NCI-H2196 treated with DMSO at 0.1 percent for 48 hours (cell line): ENCODE results near the gene ATF6.
"Not testable (repeated sequence)": the region's sequence is repeated elsewhere in the genome, so short reads cannot be mapped to it uniquely, and the experiment has no call there.

Experiments used
- DNase-seq: peaks from one replicate; lab custom pipeline; 2025; ENCODE audit not compliant: unreplicated experiment; lab: John Stamatoyannopoulos, UW

ATF6 gene, protein sequence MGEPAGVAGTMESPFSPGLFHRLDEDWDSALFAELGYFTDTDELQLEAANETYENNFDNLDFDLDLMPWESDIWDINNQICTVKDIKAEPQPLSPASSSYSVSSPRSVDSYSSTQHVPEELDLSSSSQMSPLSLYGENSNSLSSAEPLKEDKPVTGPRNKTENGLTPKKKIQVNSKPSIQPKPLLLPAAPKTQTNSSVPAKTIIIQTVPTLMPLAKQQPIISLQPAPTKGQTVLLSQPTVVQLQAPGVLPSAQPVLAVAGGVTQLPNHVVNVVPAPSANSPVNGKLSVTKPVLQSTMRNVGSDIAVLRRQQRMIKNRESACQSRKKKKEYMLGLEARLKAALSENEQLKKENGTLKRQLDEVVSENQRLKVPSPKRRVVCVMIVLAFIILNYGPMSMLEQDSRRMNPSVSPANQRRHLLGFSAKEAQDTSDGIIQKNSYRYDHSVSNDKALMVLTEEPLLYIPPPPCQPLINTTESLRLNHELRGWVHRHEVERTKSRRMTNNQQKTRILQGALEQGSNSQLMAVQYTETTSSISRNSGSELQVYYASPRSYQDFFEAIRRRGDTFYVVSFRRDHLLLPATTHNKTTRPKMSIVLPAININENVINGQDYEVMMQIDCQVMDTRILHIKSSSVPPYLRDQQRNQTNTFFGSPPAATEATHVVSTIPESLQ

DNA sequence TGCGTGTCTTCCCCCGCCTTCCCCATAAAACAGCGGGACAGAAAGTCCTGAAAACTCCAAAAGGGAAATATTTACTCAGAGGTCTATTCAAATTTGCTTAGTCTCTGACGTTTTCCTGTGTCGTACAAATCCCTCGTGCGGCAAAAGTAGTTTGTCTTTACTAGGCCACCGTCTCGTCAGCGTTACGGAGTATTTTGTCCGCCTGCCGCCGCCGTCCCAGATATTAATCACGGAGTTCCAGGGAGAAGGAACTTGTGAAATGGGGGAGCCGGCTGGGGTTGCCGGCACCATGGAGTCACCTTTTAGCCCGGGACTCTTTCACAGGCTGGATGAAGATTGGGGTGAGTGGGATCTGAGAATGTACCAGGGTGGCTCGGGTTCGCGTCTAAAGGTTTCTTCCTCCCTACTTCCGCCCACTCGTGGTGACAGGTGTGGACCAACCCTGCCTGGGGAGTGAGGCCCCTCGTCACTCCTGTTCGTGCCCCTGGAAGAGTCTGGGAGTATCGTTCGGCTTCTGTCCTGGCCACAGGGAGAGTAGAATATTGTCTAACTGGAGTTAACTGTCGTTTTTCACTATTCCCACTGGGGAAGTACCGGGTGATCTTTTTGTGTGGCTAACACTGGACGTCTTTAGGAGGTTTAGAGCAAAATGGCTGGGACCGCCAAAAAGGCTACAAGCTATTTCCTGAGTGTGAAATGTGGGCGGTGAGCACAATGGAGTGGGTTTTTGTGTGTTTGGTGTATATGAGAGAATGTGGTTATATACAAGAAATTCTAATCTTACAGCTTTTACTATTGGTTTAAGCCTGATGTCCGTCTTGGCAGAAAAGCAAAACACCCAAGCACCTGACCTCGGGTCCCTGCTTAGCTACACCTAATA, at the start of gene ATF6:
Gene ATF6, plus strand, starts transcription at position 219 of the 880 bp plus-strand sequence. Its CDS starts 41 bp downstream, at position 260.
- DNase-seq: peak; percentile 72

DNA sequence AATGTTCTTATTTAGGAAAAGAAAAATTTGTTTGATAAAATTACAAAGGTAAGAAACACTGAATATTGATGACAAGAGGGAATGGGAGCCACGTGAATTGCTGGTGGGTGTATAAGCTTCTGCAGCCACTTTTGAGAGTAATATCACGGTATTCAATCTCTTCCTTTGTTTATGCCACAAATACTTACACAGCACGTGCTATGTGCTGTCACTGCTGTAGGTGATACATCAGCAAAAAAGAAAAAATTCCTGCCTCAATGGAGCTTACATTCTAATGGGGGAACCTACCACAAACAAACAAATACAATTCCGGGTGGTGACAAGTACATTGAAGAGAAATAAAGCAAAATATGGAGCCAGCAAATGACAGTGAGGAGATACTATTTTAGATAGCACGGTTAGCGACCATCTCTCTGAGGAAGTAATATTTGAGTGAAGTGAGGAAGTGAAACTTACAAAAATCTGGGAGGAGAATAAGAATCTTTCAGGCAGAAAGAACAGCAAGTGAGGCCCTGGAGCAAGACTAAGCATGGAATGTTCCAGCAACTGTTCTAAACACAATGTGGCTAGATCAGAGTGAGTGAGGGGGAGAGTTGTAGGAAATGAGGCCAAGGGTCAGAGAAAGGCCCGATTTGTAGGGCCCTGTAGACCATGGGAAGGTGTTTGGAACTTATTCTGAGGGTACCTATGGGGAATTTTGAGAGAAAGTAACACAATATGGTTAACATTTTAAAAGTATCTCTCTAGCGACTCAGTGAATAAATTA, 47.4 kb upstream of the ATF6 start:
- no peak for DNase-seq

DNA sequence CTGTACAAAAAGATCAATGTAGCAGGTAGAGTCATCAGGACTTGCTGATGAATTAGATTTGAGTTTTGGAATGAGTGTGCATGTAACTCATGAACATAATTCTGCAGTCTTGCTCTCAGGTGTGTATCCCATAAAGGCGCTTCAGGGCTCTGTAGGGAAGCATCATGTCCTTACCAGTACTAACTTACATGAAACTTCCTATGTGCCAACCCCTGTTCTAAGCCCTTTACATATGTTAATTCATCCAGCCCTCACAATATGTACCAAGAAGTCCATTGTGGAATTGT, 46.9 kb upstream of the ATF6 start:
- no peak for DNase-seq

DNA sequence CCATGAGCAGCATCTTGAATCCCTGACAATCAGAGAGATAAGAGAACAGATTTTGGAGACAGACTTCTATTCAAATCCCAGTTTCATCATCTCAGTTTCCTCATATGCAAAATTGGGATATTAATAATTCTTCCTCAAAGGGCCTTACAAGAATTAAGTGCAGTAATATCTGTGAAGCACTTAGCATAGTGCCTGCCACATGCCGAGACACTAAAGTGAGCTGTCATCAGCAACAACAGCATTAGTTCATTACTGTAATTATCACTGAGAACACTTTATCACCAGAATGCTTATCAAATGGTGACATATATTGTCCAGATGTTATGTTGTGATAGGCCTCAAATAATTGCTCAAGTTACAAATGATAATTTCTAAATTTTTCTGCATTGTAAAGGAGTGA, 45.7 kb upstream of the ATF6 start:
- no peak for DNase-seq

DNA sequence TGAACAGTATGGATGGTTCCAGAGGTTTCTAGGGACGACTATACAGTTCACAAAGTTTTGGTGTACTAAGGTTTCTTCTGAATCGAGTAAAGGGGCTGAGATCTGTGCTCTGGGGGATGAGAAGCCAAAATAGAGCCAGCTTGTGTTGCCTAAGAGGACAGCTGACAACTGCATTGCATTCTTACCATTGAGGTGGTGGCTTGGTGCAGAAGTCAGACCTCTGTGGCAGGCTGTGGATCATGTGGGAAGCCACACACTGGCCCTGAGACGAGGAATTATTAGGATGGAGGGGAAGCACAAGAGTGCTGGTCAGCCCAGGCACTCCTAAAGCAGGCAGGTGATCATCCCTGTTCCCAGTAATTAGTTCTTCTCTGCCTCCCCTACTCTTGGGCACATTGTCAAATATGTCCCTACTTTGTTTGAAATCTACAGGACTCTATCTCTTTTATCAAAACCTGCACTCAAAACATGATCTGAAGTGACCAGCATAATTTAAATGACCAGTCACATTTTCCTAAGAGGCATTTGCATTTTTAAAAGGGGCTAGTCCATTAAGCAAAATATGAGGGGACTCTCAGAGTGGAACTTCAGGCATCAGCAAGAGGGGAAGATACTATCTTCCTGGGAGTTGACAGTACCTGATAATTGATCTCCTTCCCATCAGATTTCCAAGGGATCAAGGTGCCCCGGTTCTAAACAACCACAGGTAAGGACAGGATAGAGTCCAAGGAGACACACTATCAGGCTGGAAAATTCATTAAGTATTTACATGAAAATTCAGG, 45.0 kb upstream of the ATF6 start, which contains the start of gene FCRLB:
Gene FCRLB, plus strand, starts transcription at position 589 of the 782 bp plus-strand sequence. CDS start 1,129 bp downstream, outside the sequence.
- no peak for DNase-seq

DNA sequence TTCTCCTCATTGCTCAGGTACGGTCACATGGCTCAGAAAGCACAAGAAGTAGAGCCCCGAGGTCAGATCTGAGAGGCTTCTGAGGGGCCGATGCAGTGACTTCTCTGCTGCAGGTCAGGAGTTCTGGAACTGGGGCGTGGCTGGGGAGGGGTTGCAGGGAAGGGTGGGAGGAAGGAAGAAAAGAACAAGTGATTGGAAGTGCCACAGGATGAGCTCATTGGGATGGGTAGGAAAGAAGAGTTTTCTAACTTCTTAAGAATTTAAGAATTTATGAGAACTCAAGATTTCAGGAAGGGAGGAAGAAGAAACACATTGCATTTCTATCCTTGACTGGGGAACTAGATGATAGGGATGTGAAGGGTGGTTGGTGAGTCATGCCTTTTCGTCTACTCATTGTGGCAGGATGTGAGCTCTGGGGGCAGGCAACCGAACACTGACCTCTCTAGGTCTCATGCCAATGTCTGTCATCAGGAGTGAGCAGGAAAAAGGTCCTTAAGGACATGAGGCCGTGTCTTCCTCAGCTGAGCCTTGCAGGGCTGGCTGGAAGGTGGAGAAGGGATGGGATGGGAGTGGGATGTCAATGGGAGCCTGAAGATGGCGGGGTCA, 44.3 kb upstream of the ATF6 start:
- DNase-seq: no peak

DNA sequence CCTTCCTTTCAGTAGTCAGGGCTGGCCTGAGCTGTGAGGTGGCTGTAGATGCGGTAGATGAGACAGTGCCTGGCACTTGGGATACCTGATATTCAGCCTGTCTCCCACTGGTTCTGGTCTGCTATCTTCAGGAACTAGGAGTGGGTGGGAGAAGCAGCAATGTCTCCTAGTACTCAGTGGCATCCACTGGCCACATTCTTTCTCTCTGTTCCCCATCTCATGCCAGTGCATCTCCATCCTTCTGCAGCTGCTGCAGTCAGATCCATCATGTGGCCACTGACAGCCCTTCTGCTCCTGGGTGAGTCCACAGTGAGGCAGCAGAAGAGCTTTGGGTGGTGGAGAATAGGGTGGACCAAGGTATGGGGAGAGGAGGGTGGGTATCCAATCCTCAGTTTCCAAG, 43.7 kb upstream of the ATF6 start:
- no peak for DNase-seq

DNA sequence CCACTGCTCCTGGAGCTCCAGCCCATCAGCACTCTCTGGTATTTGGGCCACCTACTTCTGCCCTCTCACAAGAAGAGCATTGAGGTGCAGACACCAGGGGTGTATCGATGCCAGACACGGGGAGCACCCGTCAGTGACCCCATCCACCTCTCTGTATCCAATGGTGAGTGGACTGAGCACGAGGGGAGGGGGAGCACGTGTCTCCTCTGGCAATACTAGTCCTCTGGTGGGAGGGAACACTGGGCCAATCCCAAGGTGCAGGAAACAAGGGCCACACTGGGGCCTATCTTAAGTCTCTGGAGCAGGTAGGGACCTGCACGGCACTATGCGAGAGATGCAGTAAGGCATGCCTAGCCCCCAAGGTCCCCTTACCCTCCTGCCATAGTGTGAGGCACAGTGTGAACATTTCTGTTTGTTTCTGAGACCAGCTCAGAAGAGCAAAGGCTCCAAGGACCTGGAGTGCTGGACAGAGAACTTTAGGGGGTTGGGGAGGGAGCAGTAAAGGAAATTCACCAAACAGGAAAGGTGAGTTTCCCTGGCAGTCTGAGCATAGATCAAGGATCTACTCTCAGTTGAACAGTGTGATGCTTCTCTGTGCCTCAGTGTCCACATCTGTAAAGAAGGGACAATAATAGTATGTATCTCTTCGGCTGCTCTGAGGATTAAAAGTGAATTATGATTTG, 42.5 kb upstream of the ATF6 start:
- DNase-seq: no peak

DNA sequence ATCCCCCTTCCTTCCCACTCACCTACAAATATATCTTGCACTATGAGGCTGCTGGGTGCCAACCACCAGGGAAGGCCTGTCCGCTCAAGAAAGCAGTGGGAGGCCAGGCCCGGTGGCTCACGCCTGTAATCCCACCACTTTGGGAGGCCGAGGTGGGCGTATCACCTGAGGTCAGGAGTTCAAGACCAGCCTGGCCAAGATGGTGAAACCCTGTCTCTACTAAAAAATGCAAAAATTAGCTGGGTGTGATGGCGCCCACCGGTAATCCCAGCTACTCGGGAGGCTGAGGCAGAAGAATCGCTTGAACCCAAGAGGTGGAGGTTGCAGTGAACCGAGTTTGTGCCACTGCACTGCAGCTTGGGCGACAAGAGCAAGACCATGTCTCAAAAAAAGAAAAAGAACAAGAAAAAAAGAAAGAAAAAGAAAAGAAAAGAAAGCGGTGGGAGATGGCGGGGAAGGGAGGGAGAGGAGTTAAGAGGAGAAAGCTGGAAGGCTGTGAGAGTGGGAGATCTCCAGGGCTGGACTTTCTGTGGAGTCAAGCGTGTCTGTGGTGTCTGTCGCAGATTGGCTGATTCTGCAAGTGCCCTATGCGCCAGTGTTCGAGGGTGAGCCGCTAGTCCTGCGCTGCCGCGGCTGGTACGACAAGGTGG, 40.7 kb upstream of the ATF6 start:
- not testable (repeated sequence) for DNase-seq

DNA sequence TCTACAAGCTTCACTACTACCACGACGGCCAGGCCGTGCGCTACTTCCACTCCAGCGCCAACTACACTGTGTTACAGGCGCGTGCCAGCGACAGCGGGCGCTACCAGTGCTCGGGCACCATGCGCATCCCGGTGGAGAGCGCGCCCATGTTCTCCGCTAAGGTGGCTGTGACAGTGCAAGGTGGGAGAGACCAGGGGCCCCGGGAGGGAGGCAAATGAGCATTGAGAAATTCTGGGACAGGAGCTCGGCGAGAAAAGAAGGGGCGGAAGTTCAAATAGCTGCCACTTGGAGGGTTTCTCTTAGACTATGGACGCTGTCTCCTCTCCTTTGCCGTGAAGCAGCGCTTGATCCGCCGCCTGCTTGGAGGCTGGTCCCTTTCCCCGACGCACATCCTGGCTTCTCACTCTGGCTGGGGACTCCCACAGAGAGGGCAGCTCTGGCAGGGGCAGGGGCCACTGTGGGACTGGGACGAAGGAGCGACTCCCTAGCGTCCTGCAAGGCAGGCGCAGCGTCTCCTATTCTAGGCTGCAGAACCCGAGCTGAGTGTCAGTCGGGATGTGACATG, 40.1 kb upstream of the ATF6 start:
- no peak for DNase-seq

DNA sequence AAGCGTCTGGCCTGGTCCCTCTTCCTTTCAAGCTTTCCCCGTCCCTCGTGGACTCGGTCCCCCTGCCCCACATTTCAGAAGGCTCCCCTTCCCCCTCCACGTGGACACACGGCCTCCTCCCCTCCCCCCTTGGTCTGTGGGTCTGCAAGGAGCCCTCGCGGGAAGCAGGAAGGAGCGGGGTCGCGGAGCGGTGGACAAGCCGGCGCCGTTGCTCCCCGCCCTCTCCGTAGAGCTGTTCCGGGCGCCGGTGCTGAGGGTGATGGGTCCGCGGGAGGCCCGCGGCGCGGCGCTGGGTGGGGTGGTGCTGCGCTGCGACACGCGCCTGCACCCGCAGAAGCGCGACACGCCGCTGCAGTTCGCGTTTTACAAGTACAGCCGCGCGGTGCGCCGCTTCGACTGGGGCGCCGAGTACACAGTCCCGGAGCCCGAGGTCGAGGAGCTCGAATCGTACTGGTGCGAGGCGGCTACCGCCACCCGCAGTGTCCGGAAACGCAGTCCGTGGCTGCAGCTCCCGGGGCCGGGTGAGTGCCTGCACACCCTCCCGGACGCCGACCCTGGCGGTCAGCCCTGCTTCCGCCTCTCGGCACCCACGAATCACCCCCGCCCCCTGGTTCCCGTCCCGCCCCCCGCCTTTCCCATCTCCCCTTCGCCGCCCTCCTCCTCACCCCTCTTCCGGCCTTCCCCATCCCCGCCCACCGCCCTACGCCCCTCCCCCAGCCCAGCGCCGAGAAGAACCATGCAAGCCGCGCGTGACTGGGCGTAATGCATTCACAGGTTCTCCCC, 39.5 kb upstream of the ATF6 start:
- peak; percentile 29 for DNase-seq

DNA sequence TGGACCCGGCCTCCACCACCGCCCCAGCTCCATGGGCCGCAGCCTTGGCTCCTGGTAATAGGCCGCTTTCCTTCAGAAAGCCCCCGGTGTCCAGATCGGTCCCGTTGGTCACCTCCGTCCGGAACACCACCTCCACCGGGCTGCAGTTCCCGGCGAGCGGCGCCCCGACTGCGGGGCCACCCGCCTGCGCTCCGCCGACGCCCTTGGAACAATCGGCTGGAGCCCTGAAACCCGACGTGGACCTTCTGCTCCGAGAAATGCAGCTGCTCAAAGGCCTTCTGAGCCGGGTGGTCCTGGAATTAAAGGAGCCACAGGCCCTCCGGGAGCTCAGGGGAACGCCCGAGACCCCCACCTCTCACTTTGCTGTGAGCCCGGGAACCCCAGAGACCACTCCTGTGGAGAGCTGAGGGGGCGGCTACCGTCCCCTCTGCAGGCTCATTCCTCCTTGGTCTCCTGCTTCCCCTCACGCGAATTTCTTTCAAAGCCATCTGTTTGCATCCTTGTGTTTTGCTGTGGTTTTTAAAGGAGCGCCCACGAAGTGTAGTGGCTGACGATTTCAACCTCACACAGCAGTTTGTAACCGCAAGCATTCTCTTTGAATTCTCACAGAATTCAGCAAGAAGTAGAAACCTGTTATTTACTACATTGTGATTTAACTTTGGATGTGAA, 38.7 kb upstream of the ATF6 start:
- no peak for DNase-seq

DNA sequence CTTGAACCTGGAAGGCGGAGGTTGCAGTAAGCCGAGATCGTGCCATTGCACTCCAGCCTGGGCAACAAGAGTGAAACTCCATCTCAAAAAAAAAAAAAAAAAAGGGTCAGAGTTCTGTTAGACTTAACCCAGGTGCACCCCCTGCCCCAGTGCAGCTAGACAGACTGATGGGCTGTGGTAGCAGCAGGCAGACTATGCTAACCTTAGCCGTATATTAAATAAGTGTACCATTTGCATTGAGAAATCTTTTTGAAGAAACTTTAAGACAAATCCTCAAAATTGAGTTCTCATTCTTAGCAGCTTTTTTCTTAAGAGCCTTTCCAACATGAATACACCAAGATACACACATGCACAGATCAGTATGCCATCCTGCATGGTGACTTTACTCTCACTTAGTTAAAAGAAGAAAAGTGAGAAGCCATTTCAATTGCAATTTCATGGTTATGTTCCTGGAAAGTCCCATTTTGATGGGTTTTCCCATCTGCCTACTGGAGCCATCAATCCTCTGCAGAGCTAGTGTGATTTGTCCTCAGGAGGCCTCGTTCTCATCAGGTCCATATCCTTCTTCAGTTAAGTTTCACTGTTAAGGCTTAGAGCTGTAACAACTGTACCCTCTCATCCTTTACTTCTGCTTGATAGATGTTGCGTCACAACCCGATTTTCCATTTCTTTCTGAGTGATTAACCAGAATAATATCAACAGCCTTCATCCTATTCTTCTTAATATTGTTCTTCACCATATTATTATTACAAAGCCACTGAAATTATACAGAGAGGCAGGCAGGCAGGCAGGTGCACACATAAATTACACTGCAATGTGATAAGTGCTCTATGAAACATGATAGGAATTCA, 37.5 kb upstream of the ATF6 start:
- DNase-seq: no peak

DNA sequence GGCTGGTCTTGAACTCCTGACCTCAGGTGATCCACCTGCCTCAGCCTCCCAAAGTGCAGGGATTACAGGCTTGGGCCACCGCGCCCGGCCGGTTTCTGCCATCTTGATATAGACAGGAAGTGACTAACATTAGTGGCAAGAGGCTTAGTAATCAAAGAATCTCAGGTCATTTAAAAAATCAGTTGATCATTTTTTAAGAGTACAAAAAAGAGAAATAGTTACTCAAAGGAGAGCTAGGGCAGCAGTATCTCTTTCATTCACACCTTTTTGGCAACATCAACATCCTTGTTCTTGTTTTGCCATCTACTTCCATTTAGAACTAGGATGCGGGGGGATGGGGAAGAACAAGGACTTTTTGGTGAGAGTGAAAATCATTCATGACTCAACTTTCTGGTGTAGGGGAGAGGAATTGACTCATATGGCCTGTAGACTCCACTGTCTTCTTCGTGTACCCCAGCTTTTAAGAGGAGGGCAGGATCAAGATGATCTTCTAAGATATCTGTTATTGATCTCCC, 36.0 kb upstream of the ATF6 start:
- no peak for DNase-seq

DNA sequence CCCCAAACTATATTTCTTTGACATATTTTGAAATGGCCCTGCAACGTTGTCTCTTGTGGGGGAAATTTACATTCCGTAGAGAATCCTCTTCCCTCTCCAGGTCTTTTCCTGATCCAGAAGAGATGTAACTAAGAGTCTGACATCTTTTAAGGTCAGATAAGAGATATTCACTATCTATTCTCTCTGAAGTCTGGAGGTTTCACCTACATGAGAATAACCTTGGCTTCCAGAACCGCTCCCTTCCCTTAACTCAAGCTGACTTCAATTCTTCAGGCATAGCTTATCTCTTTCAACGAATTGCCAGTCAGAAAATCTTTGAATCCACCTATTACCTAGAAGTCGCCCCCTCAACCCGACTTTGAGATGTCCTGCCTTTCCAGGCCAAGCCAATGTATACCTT, 34.9 kb upstream of the ATF6 start:
- DNase-seq: no peak
